ENCODE data around the gene GCC2.

DNA sequence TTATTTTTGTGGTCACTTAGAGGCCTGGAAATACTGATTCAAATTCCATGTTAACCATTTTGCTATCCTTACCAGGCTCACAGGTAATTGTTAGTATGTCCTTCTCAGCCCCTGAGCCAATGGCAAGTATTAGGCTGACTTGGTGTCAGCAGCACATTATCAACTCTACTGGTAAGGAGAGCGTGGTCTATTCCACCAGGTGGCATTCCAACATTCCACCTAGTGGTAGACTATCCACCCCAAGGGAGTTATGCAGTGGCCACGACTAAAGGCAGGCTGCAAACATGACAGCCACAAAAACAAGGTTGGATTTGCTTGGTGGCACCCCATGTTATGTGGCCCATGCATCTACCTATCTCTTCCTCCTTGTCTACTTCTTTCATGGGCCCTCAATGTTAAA is 31.8 kb upstream of the GCC2 start:
- TF ChIP-seq POLR2AphosphoS5 (IDR thresholded peaks at IDR 0.05; ENCODE audit: low read depth, low read length), result no peak
- no peak for TF ChIP-seq TAF1 (IDR thresholded peaks at IDR 0.05; ENCODE audit: borderline replicate concordance, insufficient read depth, low read length)
- TF ChIP-seq, protein P1, sequence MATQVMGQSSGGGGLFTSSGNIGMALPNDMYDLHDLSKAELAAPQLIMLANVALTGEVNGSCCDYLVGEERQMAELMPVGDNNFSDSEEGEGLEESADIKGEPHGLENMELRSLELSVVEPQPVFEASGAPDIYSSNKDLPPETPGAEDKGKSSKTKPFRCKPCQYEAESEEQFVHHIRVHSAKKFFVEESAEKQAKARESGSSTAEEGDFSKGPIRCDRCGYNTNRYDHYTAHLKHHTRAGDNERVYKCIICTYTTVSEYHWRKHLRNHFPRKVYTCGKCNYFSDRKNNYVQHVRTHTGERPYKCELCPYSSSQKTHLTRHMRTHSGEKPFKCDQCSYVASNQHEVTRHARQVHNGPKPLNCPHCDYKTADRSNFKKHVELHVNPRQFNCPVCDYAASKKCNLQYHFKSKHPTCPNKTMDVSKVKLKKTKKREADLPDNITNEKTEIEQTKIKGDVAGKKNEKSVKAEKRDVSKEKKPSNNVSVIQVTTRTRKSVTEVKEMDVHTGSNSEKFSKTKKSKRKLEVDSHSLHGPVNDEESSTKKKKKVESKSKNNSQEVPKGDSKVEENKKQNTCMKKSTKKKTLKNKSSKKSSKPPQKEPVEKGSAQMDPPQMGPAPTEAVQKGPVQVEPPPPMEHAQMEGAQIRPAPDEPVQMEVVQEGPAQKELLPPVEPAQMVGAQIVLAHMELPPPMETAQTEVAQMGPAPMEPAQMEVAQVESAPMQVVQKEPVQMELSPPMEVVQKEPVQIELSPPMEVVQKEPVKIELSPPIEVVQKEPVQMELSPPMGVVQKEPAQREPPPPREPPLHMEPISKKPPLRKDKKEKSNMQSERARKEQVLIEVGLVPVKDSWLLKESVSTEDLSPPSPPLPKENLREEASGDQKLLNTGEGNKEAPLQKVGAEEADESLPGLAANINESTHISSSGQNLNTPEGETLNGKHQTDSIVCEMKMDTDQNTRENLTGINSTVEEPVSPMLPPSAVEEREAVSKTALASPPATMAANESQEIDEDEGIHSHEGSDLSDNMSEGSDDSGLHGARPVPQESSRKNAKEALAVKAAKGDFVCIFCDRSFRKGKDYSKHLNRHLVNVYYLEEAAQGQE (IDR thresholded peaks at IDR 0.05; ENCODE audit: insufficient read depth in 1 of 2, low read depth in 2 of 2, low read length in 2 of 2), result no peak
- no peak for TF ChIP-seq SIN3A (IDR thresholded peaks at IDR 0.05; ENCODE audit: borderline replicate concordance, insufficient read depth, low read length)
